Stimulated activated CD8-positive, alpha-beta memory T cell treated with anti-CD3 and anti-CD28 coated beads, Interleukin-7, amount 100 ng/mL, for 24 hours (primary cell): ENCODE results near the gene PFN3.
A peak's percentile ranks its signal among the peaks of the same experiment; 100 is the strongest.
"Not testable (repeated sequence)": the region's sequence is repeated elsewhere in the genome, so short reads cannot be mapped to it uniquely, and the experiment has no call there.

ENCODE experiments used
- DNase-seq: peaks from one replicate; pipeline ENCODE4 v3.0.0-alpha.2; 2020; ENCODE audit warnings: low read depth

Gene PFN3

DNA sequence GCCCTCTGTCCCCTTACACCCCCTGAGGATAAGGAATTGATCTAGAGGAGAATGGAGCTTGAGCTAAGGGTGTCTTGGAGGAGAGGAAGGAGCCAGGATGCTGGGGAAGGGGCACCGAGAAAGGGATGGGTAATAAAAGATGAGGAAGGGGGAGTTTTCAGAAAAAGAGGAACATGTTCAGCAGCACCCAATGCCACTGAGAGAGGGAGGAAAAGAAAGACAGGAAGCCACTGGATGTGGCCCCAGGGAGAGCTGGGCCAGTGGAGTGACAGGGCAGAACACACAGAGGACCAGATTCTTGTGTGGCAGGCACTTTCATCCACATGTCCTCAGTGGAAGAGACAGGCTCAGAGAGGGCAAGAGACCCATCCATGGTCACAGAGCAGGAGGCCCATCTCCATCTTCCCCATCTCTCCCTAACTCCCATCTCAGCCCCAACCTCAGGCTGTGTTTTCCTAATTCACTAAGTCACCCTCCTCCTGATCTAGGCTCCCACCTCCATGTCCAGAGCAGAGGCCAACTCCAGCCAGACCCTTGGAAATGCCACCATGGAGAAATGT, 7.2 kb downstream of the PFN3 start:
- no peak for DNase-seq

DNA sequence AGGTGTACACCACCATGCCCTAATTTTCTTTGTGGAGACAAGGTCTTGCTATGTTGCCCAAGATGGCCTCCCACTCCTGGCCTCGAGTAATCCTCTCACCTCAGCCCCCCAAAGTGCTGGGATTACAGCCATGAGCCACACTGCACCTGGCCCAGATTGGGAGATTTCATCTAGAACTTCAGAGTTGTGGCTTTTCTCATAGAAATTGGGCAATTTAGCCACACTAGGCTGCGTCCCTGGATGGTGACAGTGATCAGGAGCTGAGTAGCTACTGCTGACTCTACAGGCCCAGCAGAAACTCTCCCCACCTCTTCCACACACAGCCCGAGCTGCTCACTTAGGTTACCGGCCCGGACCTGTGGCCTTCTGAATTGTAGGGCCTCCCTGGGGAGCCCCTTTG, 7.7 kb downstream of the PFN3 start:
- DNase-seq: no peak

GRCh38 chr5:177390363-177391300, 9.8 kb downstream of the PFN3 start:
- DNase-seq: peak; percentile 81

DNA sequence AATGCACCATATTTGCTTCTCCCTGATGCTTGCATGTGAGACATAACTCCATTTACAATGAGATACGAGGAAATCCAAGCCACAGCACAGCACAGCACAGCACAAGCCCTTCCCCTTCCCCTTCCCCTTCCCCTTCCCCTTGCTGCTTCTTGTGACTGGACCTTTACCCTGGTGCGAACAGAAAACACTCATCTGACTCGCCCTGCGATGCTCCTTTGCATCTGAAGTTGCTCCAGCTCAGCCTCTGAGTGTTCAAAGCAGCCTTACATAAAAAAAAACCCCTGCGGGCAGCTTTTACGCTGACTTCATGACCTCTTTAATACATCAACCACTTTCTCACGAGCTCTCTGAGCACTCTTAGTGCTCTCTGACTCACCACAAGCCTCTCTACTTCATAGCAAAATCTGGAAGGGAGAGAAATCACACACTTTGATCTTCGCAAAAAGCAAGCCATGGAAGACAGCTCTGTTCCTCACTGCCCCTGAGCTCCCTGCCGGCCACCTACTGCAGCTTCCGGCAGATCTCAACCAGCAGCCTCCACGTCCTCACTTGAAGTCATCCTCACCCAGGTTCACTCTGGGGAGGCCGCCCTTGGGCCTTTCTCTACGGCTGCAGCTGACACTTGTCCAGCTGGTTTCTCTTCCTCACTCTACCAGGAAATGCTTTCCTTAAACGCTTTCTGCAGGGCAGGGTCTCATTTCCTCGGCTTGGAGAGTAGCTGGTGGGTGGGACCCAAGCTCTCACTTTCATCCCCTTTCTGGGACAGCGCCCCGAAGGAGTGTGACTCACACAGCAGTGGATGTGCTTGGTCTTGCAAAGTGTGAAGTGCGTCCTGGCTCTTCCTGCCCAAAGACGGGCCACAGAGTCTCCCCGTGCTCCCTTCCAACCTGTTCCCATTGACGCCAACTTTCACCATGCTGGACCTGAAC, 11.0 kb downstream of the PFN3 start:
- DNase-seq: no peak

DNA sequence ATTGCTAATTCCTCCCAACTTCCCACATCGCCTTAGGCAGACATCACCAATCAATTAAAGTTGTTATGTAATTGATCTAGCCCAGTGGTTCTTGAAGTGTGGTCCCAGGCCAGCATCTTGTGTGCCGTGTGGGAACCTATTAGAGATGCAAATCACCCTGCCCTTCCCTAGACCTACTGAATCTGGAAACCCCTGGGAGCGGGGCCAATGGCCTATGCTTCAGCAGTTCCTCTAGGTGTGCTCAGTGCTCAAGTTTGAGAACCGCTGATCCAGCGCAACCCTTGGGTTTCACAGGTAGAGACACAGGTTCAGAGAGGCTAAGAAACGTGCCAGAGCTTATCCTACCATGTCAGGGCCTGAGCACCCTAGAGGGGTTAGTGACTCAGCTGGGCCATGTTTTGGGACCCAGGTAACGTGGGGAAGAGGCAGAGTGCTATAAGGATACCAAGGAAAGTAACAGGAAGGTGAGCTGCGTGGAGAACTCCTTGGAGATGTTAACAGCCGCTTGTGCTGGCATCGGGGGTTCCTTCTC, 11.9 kb downstream of the PFN3 start:
- no peak for DNase-seq

DNA sequence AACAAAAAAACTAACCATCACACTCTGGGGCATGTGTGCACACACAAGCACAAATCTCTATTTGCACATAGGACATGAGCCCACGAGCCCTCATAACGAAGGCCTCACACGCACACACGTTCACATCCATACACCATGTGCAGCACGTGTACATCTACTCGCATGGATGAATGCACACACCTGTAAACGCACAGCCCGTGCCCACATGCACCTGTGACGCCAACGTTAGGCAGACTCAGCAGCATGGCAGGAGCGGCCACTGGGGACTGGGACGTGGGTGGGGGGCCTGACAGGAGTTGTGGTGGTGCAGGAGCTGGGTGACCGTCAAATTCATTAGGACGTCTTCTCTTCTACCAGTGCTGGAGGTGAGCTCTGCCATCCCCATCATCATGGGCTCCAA, 13.1 kb downstream of the PFN3 start:
- DNase-seq: no peak

DNA sequence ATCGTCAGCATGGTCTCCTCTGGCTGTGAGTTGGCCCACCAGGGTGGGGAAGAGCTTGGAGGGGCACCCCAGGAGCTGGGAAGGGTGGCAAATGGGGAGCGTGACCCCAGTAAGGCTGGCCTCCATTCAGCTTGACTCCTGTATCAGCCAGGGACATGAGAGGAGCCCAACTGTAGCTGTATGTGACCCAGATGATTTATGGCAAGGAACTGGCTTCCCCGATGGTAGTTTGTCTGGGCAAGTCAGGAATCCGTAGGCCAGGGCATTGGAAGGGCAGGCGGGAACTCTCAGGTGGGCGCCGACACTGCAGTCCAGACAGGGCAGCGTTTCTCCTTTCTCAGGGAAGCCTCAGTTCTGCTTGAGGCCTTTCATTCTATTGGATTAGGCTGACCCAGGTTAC, 13.9 kb downstream of the PFN3 start:
- DNase-seq: no peak

GRCh38 chr5:177385720-177386119, 14.7 kb downstream of the PFN3 start:
- no peak for DNase-seq

- DNase-seq: no peak
Observed at GRCh38 chr5:177384134-177384533, 16.3 kb downstream of the PFN3 start, which contains the start of gene SLC34A1. Gene SLC34A1, plus strand, starts transcription at chr5:177384434. Its CDS starts 1,308 bp downstream, at chr5:177385742.

DNA sequence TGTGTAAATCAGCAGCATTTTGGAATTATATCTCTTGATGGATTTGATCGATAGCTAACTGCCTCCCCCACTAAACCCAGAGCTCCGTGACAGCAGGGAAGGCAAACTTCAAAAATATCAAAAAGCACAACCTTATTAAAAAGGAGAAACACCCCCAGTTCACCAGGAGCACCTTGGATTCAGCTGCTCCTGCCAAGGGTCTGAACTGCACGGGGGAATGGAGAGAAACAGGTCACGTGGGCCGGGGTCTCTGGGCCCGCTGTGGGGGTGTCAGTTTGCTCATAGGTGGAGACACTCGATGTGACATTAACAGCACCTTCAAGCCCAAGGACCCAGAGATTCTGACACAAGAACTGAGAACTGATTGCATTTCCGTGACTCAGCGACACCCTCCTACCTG, 17.3 kb downstream of the PFN3 start:
- DNase-seq: no peak

DNA sequence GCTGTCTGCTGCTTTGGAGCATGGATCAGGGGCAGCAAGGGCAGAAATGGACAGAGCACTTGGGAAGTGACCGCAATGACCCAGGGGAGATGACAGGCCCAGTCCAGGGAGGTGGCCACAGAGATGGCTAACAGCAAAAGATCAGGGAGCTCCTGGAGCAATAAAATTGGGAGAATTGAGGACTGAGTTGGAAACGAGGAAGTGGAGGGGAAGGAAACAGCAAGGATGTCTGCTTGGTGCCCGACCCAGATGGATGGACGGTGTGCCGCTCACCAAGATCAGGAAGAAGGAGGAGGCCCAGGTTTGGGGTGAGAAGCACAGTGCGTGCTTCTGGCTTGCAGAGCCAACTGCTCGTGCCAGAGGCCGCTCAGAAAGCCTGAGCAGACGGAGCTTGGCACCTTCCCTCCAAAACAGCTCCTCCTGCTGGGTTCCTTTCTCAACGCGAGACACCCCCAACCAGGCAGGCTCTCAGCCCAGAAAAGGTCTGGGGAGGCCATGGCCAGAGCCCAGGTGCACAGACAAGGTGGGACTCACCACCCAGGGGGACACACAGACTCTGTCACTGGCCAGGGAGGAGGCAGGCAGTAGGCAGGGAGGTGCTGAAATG, 17.9 kb downstream of the PFN3 start:
- DNase-seq: no peak

DNA sequence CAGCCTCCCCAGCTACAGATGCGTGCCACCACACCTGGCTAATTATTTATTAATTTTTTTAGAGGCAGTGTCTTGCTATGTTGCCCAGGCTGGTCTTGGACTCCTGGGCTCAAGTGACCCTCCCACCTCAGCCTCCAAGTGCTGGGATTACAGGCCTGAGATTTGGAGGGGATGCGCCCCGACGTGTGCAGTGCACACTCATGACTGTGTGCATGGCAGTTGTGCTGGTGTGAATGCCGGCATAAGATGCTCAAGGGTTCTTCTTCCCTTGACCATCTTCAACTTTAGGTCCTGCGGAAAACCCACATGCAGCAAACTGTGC, 19.7 kb downstream of the PFN3 start:
- DNase-seq: no peak

DNA sequence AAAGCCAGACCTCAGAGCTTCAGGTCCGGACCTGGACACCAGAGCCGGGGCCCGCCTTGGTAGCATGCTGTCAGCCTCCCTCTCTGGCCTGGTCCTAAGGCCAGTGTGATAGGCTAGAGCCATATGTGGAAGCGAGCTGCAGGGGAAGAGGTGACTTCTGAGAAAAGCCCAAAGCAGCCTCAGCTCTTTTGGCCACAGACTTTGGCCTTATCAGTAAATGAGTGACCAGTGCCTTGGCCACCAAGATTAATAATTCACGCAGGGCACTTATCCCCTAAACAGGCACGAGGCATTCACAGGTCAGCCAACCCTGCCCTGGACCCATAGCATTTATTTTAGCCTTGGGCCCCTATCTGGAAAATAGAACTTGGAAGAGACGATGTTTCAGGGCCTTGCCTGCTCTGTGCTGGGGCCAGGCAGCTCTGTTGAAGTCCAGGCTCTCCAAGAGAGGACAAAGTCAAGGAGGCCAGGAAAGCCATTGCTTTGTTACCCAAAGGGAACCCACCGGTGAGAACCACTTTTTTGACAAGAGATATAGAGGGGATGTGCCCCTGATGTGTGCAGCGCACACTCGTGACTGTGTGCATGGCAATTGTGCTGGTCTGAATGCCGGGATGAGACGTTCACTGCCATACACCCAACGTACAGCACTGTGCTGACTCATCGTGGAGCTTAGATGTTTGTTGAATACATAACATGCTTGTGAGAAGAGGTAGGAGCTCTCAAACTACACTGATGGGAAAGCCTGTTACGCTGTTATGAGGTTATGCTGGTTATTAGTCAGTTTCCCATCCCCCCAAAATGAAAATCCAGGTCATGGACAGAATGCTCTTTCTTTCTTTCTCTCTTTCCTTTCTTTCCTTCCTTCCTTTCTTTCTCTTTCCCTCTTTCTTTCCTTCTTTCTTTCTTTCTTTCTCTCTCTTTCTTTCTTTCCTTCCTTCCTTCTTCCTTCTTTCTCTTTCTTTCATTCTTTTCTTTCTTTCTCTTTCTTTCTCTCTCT, 21.3 kb downstream of the PFN3 start:
- no peak for DNase-seq

GRCh38 chr5:177377851-177378776, 22.3 kb downstream of the PFN3 start:
- no peak for DNase-seq

DNA sequence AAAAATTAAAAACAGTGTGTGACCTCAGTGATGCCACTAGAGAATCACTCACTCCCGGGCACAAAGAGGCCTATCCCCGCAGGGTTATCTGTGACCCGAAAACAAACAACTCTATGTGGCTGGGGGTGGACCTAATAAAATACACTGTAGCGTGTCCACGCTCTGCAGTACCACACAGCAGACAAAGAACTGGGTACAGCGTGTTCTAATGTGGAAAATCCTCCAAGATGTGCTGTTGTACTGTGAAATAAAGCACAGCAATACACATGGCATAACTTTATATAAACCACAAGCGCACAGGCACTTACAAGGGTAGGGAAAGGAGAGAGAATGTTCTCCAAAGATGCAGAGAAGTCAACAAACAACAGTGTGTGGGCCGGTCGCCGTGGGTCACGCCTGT, 24.4 kb downstream of the PFN3 start:
- no peak for DNase-seq

- DNase-seq: not testable (repeated sequence)
Observed at GRCh38 chr5:177375516-177375915, 24.9 kb downstream of the PFN3 start.

DNA sequence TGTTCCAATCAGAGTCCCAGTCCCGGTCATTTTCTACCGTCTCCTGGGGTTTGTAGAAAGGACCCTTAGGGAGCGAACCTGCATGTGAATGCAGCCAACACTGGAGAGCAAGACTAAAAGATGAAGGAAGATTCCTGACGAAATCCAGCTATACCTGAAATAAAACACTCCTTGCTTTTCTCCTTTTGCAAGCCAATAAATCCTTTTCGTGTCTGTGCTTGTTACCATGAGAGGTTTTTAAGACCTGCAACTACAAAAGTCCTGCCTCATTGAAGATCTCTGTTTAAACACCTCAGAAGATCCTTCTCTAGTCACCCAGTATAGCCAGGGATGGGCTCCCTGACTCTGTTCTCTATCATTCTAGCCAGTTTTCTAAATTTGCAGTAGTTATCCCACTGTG, 26.2 kb downstream of the PFN3 start:
- DNase-seq: no peak

- no peak for DNase-seq
Observed at GRCh38 chr5:177373806-177374205, 26.7 kb downstream of the PFN3 start.

- DNase-seq: no peak
Observed at GRCh38 chr5:177372910-177373309, 27.6 kb downstream of the PFN3 start.
